ENCODE measurements around the gene KAT6B. TPM values are rescaled to one million over a fixed set of nuclear protein-coding genes. Genes with fewer than 3 reads are reported as not detected.
A peak's percentile ranks its signal among the peaks of the same experiment; 100 is the strongest.
"Not testable (repeated sequence)": the region's sequence is repeated elsewhere in the genome, so short reads cannot be mapped to it uniquely, and the experiment has no call there.

KAT6B gene
- total RNA-seq, 1 donor, result 26.3 TPM

DNA sequence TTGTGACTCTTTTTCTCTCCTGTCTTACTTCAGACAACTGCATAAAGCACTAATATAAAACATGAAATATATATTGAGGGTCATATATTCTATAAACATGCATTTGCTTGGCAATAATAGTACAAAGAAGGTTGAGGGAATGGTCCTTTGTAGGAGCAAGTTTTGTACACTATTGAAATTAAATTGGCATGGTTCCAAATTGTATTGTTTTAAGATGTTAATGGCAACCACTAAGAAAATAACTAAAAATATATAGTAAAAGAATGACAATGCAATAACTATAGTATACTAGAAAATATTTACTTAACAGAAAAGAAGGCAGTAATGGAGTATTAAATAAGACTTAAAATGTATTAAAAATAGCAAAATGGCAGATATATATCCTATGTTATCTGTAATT lies 33.7 kb upstream of the KAT6B start:
- no peak overlapping the region for H3K4me3 ChIP-seq (ENCODE audit: low read depth, low read length)
- TF ChIP-seq, protein P1, sequence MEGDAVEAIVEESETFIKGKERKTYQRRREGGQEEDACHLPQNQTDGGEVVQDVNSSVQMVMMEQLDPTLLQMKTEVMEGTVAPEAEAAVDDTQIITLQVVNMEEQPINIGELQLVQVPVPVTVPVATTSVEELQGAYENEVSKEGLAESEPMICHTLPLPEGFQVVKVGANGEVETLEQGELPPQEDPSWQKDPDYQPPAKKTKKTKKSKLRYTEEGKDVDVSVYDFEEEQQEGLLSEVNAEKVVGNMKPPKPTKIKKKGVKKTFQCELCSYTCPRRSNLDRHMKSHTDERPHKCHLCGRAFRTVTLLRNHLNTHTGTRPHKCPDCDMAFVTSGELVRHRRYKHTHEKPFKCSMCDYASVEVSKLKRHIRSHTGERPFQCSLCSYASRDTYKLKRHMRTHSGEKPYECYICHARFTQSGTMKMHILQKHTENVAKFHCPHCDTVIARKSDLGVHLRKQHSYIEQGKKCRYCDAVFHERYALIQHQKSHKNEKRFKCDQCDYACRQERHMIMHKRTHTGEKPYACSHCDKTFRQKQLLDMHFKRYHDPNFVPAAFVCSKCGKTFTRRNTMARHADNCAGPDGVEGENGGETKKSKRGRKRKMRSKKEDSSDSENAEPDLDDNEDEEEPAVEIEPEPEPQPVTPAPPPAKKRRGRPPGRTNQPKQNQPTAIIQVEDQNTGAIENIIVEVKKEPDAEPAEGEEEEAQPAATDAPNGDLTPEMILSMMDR (IDR thresholded peaks at IDR 0.05; ENCODE audit: insufficient read depth, low read depth, low read length), result no peak
- DNase-seq (ENCODE audit: low read depth), result no peak

DNA sequence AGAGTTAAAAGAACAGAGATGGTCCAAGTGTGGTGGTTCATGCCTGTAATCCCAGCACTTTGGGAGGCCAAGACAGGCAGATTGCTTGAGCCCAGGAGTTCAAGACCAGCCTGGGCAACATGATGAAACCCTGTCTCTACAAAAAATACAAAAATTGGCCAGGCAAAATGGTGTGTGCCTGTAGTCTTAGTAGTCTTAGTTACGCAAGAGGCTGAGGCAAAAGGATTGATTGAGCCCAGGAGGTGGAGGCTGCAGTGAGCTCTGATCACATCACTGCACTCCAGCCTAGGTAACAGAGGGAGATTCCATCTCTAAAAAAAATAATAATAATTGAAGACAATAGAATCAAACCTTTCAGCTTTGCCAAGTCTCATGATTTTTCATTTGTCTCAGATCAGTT lies 33.2 kb upstream of the KAT6B start:
- DNase-seq (ENCODE audit: low read depth); H3K4me3 ChIP-seq (ENCODE audit: low read depth, low read length): not testable (repeated sequence)

DNA sequence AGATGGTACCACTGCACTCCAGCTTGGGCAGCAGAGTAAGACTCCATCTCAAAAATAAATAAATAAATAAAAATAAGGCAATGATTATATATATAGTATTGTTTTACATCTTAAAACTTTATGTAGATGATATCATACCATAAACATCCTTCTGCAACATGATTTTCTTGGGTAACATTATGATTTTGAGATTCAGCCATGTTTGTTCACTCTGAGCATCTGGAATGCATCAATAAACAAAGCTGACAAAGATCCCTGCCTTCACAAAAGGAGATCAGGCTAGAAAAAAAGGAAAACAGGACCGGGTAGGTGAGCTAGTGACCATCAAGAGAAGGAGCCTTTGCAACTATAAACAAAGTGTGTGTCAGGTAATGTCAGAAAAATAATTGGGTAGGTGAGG lies 31.9 kb upstream of the KAT6B start:
- no peak for DNase-seq (ENCODE audit: low read depth)
- TF ChIP-seq, protein P1 (IDR thresholded peaks at IDR 0.05; ENCODE audit: insufficient read depth, low read depth, low read length), result no peak

DNA sequence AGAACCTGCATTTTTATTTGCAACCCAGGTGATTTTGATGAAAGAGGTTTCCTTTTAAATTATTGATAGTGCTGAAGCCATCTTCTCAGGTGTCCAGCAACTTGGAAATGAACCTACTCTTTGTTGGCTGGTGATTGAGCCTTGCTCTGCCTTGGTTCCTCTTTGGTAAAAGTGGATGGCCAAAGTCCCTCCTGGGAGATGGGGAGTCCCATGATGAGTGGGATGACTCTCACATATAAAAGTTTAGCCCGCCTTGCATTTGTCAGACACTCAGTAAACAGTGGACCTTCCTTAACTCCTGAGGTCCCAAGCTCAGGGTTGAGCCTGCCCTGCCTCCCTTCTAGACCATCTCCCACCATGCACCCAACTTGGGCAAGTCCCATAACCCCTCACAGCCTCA lies 28.9 kb upstream of the KAT6B start:
- no peak overlapping the region for H3K4me3 ChIP-seq (ENCODE audit: low read depth, low read length)
- no peak for DNase-seq (ENCODE audit: low read depth)
- TF ChIP-seq, protein P1 (IDR thresholded peaks at IDR 0.05; ENCODE audit: insufficient read depth, low read depth, low read length), result no peak

More for the DNA sequence above, 31.9 kb upstream of the KAT6B start:
- H3K4me3 ChIP-seq (ENCODE audit: low read depth, low read length), result no peak overlapping the region

DNA sequence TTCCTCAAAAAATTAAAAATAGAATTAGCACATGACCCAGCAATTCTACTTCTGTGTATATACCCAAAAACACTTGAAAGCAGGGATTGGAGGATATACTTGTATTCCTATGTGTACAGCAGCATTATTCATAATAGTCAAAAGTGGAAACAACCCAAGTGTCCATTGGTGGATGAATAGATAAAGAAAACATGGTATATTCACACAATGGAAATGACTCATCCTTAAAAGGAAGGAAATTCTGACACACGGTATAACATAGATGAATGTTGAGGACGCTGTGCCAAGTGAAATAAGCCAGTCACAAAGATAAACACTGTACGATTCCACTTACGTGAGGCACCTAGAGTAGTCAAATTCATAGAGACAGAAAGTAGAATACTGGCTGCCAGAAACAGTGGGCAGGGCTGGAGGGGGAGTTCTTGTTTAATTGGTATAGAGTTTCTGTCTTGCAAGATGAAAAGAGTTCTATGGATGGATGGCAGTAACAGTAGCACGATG lies 26.6 kb upstream of the KAT6B start:
- DNase-seq (ENCODE audit: low read depth), result peak; percentile 28
- TF ChIP-seq, protein P1 (IDR thresholded peaks at IDR 0.05; ENCODE audit: insufficient read depth, low read depth, low read length), result no peak

DNA sequence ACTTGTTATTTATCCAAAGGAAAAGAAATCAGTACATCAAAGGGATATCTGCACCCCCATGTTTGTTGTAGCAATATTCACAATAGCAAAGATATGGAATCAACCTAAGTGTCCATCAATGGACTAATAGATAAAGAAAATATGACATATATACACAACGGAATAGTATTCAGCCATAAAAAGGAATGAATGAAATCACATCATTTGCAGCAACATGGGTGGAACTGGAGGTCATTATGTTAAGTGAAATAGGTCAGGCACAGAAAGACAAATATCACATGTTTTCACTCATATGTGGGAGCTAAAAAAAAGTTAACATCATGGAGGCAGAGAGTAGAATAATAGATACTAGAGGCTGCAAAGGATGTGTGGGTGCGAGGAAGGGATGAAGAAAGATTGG lies 25.0 kb upstream of the KAT6B start:
- TF ChIP-seq, protein P1 (IDR thresholded peaks at IDR 0.05; ENCODE audit: insufficient read depth, low read depth, low read length), result no peak
- no peak for DNase-seq (ENCODE audit: low read depth)
- H3K4me3 ChIP-seq (ENCODE audit: low read depth, low read length), result no peak overlapping the region

More for the DNA sequence above, 26.6 kb upstream of the KAT6B start:
- H3K4me3 ChIP-seq (ENCODE audit: low read depth, low read length), result no peak overlapping the region

DNA sequence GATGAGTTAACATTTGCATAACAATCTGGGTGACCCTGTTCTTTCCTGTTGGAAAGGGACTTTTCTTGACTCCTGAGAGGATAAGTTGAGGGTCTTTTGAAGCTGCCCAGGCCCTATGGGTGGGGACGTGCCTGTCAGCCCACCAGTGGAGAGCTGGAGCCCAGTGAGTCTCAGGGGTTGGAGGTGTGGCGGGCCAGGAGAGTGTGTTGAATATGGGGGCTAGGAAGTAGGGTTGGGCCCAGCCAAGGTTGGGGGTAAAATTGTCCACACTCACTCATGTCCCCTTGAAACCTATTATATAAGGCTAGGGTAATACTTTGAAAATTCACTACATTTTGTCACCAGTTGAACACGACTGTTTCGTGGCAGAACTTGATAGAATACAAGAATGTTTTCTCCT lies 17.9 kb upstream of the KAT6B start:
- no peak for DNase-seq (ENCODE audit: low read depth)
- no peak overlapping the region for H3K4me3 ChIP-seq (ENCODE audit: low read depth, low read length)

More for the DNA sequence above, 17.9 kb upstream of the KAT6B start:
- TF ChIP-seq, protein P1 (IDR thresholded peaks at IDR 0.05; ENCODE audit: insufficient read depth, low read depth, low read length), result no peak
